HepG2 (cell line): ENCODE results near the gene SLC7A6OS. TPM values are rescaled to one million over a fixed set of nuclear protein-coding genes. Genes with fewer than 3 reads are reported as not detected.

Source experiments
- ATAC-seq: fragments of 200-7000 bp; cut with Tn5 transposase; 3 replicates; pipeline ENCODE4 v1.9.1; 2020; ENCODE audit warnings: mild to moderate bottlenecking, moderate library complexity
- BruUV-seq: library from RNA; stranded (reverse); fragments of 400-500 nt; replicated peaks from 2 replicates; lab custom pipeline; 2021; lab: Mats Ljungman, UMichigan
- CTCF ChIA-PET: fragments of 300-600 bp; formaldehyde crosslinking; extraction: SDS; loops from one replicate; lab custom pipeline; 2021; ENCODE audit warnings: low total read pairs, inconsistent platforms, low intra/inter-chr PET ratio; lab: Yijun Ruan, JAX
- POLR2A ChIA-PET: fragments of 350-600 bp; sonication (Branson Sonifier 250); formaldehyde crosslinking; loops from one replicate; lab custom pipeline; 2020; ENCODE audit warnings: antibody characterized with exemption, inconsistent platforms; lab: Yijun Ruan, JAX
- DNase-seq: peaks from one replicate; pipeline ENCODE4 v3.0.0-alpha.2; 2015; ENCODE audit warnings: low spot score
- FAIRE-seq: peaks from 3 replicates; lab custom pipeline; 2011; peaks lifted over from hg19 to GRCh38; lab: Jason Lieb, UNC
- H2AFZ ChIP-seq: one replicate; pipeline ENCODE4 v1.6.1; 2011; ENCODE audit warnings: low read length, inconsistent platforms
- H3K27ac ChIP-seq: fragments of 300-600 bp; 3 replicates; pipeline ENCODE4 v1.8.0; 2011; ENCODE audit warnings: mixed run types, mild to moderate bottlenecking, mixed read lengths, low read length, inconsistent platforms; ENCODE audit not compliant: insufficient read depth; ENCODE audit errors: extremely low read length
- H3K27me3 ChIP-seq, 2 experiments: fragments of 200-600 bp in 1 of 2; 2 replicates in 1 of 2; 3 replicates in 1 of 2; pipeline versions ENCODE4 v1.6.0 to v1.8.0; 2011; ENCODE audit warnings: low read length in 2 of 2, mild to moderate bottlenecking in 2 of 2, moderate library complexity in 2 of 2, inconsistent platforms in 1 of 2; ENCODE audit not compliant: insufficient read depth in 2 of 2, control insufficient read depth in 1 of 2
- H3K36me3 ChIP-seq, 2 experiments: fragments of 200-600 bp in 1 of 2; replicated peaks in 1 of 2; 2 replicates in 1 of 2; 3 replicates in 1 of 2; pipeline versions ENCODE4 v1.5.1 to v1.8.0; 2011; ENCODE audit warnings: low read length in 2 of 2, inconsistent platforms in 1 of 2; ENCODE audit not compliant: insufficient read depth in 2 of 2, control insufficient read depth in 1 of 2
- H3K4me1 ChIP-seq: 2 replicates; pipeline ENCODE4 v1.5.1; 2012; ENCODE audit warnings: low read length, inconsistent platforms; ENCODE audit not compliant: insufficient read depth
- H3K4me2 ChIP-seq: 2 replicates; pipeline ENCODE4 v1.6.0; 2011; ENCODE audit warnings: low read depth, low read length, inconsistent platforms
- H3K4me3 ChIP-seq, 3 experiments: fragments of 200-600 bp in 1 of 3; sonication (generic), shearing (Covaris generic) in 1 of 3; replicated peaks in 1 of 3; 2 replicates each; pipeline ENCODE4 v1.5.1; 2011 to 2016; ENCODE audit warnings: low read length in 3 of 3, inconsistent platforms in 2 of 3, low read depth in 2 of 3, mild to moderate bottlenecking in 2 of 3, control low read depth in 1 of 3, mixed read lengths in 1 of 3; ENCODE audit not compliant: insufficient read depth in 1 of 3
- H3K79me2 ChIP-seq: one replicate; pipeline ENCODE4 v1.6.1; 2011; ENCODE audit warnings: low read length, inconsistent platforms; ENCODE audit not compliant: insufficient read depth
- H3K9ac ChIP-seq: 2 replicates; pipeline ENCODE4 v1.6.0; 2011; ENCODE audit warnings: mild to moderate bottlenecking, low read depth, low read length, inconsistent platforms; ENCODE audit not compliant: insufficient read depth
- H3K9me3 ChIP-seq: 2 replicates; pipeline ENCODE4 v1.5.1; 2012; ENCODE audit warnings: mild to moderate bottlenecking, low read length
- H4K20me1 ChIP-seq: 2 replicates; pipeline ENCODE4 v1.6.0; 2011; ENCODE audit warnings: inconsistent platforms, mild to moderate bottlenecking, low read length, moderate library complexity; ENCODE audit not compliant: insufficient read depth
- CEBPB ChIP-seq: IDR thresholded peaks from 2 replicates; pipeline ENCODE4 v1.6.1; 2011; ENCODE audit warnings: low read depth, low read length, improper control_type of control experiment, borderline replicate concordance
- FOXA1 ChIP-seq, 2 experiments: fragments of 450-650 bp in 1 of 2; sonication (generic) in 1 of 2; formaldehyde crosslinking in 1 of 2; IDR thresholded peaks; 2 replicates each; pipeline versions ENCODE4 v1.4.0 to v1.6.1; 2016 to 2020; ENCODE audit warnings: missing genetic modification reagents in 1 of 2
- ZNF431 ChIP-seq: sonication (generic); formaldehyde crosslinking; IDR thresholded peaks from 2 replicates; pipeline ENCODE4 v1.9.0; 2022; ENCODE audit warnings: missing genetic modification reagents, low read depth, mild to moderate bottlenecking, borderline replicate concordance
- ZNF746 ChIP-seq: sonication (generic); formaldehyde crosslinking; IDR thresholded peaks from 2 replicates; pipeline ENCODE4 v1.8.0; 2022; ENCODE audit warnings: mild to moderate bottlenecking, missing genetic modification reagents
- WGBS: methylation state at CpG from one replicate; pipeline ENCODE4 v1.1.6; 2017; ENCODE audit warnings: low lambda C conversion rate; 5-methylcytosine and 5-hydroxymethylcytosine counted together
- in situ Hi-C: cut with HindIII; loops from 2 replicates; pipeline ENCODE4 v1.10.0; 2017; ENCODE audit warnings: low pct_unique_long_range_greater_than_20kb; ENCODE audit not compliant: extremely low pct_ligation_motif_present
- intact Hi-C: fragments of 100-400 bp; cut with micrococcal nuclease; formaldehyde crosslinking; loops from one replicate; pipeline ENCODE4 v1.10.0; 2022; ENCODE audit not compliant: unreplicated experiment
- polyA plus RNA-seq, 8 experiments: library from polyadenylated mRNA; depleted of rRNA in 3 of 8; stranded (reverse) in 7 of 8; unstranded in 1 of 8; fragments of >200 nt; fragmentation: Illumina TruSeq in 4 of 8; extraction: Trizol in 4 of 8; gene quantifications; 2 replicates each; pipeline versions ENCODE4 v1.2.1 to v1.2.3, GENCODE V29; 2011 to 2016; ENCODE audit warnings: low read depth in 4 of 8, missing spikeins in 1 of 8, mixed read lengths in 1 of 8; ENCODE audit not compliant: insufficient read depth in 1 of 8
- total RNA-seq, 5 experiments: library from RNA; depleted of rRNA; stranded (reverse); fragments of >200 nt; fragmentation: Illumina TruSeq; extraction: Trizol; gene quantifications; 2 replicates each; pipeline ENCODE4 v1.2.3, GENCODE V29; 2016; ENCODE audit warnings: low read depth in 1 of 5

The SLC7A6OS gene
- total and polyA plus RNA-seq, 2 of the 13 experiments (the other 11 are each of a cell fraction or from before 2014, with no cell fraction given): 11.2 to 21.5 TPM

DNA sequence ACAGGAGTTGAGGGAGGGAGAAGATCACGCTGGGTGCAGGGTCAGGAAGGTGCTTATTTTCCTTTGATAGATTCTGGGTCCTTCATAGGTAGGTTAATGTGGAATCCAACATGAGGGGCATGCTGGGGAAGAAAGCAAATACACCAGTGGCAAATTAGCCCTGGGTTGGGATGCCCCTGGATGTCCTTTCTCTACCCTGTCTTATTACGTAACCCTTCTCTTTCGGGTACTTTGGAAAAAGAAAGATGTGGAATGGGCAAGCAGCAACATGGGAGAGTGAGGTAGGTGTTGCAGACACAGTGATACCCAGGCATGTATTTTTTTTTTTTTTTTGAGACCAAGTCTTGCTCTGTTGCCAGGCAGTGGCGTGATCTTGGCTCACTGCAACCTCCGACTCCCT, 37.3 kb downstream of the SLC7A6OS start:
- intact Hi-C loops: no loop called here
- TF ChIP-seq ZNF746 (CRISPR knock-in tag): no peak
- TF ChIP-seq CEBPB: peak; percentile 81
- H3K4me1 ChIP-seq: peaks cover 72% of the 10 kb centered on the region

DNA sequence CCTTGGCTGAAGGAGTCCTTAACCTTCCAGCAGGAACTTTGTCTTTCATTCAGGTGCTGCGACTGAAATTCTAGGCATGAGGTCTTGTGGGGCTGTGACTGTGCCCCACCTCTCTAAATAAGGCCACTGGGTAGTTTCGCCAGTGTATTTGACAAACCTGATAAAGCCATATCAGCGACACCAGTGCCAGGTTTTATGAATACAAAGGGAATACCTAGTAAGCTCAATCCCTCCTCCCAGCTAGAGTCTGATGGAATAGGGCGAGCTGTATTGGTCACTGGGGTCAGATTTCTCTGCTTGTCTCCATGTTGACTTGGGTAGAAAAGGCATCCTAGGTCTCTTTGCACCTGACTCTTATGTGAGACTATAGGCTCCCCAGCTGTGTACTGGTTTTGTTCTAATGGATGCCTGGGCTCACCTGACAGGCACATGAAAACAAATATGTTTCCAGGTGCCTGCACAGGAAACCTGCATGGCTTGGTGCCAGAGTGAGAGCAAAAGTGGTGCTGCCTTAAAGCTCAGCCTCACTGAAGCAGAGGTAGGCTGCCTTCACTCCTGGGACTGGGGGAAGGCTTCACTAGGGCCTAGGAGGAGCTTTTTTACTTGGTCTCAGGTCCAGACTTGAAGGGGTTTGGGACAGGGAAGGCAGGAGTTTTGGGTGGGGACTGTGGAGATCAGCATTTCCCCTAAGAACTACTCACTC, 38.1 kb downstream of the SLC7A6OS start:
- no peak for FAIRE-seq
- ChIA-PET POLR2A (interaction anchor here (0.6 to 2.4 kb wide), 5 partner anchors 8 to 193 kb away, joined by 3 to 9 read pairs (median 4); partner anchors contain the start of genes PRMT7 and SLC7A6OS), CTCF (no interaction called here)
- peaks cover 82% of the 10 kb centered on the region for H3K79me2 ChIP-seq
- intact Hi-C loops (no loop called here), in situ Hi-C loops (no loop called here)
- peaks cover 80% of the 10 kb centered on the region for H3K4me1 ChIP-seq
- no peak for DNase-seq
- no peaks in the 10 kb centered on the region for H3K27me3 ChIP-seq
- BruUV-seq: no TSS peak
- H3K4me3 ChIP-seq: no peak overlapping the region
- no peaks in the 10 kb centered on the region for H3K9me3 ChIP-seq
- peak overlapping the region; percentile 23 for H3K27ac ChIP-seq
- peaks cover 31% of the 10 kb centered on the region for H4K20me1 ChIP-seq
- H3K36me3 ChIP-seq: peaks cover 19 to 36% of the 10 kb centered on the region in 2 experiments
- 94% methylated on average over 4 of the region's 4 CpGs for WGBS
- no peak overlapping the region for H3K4me2 ChIP-seq
- no peak overlapping the region for H2AFZ ChIP-seq
- no peak overlapping the region for H3K9ac ChIP-seq
- TF ChIP-seq FOXA1 (IDR thresholded peaks at IDR 0.05): no peak
- TF ChIP-seq FOXA1 (CRISPR knock-in tag; IDR thresholded peaks at IDR 0.05): 0 out of 2 replicates have a peak, but pooled peaks have one; percentile 4
- no peak for TF ChIP-seq ZNF431 (CRISPR knock-in tag)
- no peak for ATAC-seq

More for the DNA sequence above, 37.3 kb downstream of the SLC7A6OS start:
- peaks cover 19 to 36% of the 10 kb centered on the region in 2 experiments for H3K36me3 ChIP-seq
- no peak overlapping the region for H3K4me2 ChIP-seq
- no peak overlapping the region for H3K4me3 ChIP-seq
- H2AFZ ChIP-seq: no peak overlapping the region
- H3K79me2 ChIP-seq: peaks cover 74% of the 10 kb centered on the region
- no peak overlapping the region for H3K27ac ChIP-seq
- ATAC-seq (no peak), DNase-seq (no peak), FAIRE-seq (no peak)
- H4K20me1 ChIP-seq: peaks cover 26% of the 10 kb centered on the region
- H3K9me3 ChIP-seq: no peaks in the 10 kb centered on the region
- ChIA-PET CTCF (no interaction called here), POLR2A (interaction anchor here (0.6 to 2.4 kb wide), 4 partner anchors 8 to 194 kb away, joined by 3 to 9 read pairs (median 4); partner anchors contain the start of genes PRMT7 and SLC7A6OS)
- H3K9ac ChIP-seq: no peak overlapping the region
- in situ Hi-C loops: no loop called here
- H3K27me3 ChIP-seq: no peaks in the 10 kb centered on the region
- 95% methylated on average over 5 of the region's 5 CpGs for WGBS
- BruUV-seq: no TSS peak
